Keratinocyte (primary cell): ENCODE measurements around the gene RBM6. TPM values are rescaled to one million over a fixed set of nuclear protein-coding genes. Genes with fewer than 3 reads are reported as not detected.

ENCODE experiments used
- DNase-seq: peaks from one replicate; pipeline ENCODE4 v3.0.0-alpha.2; 2011; ENCODE audit warnings: low read depth, missing footprints, low spot score
- FAIRE-seq: peaks from 2 replicates; lab custom pipeline; 2011; peaks lifted over from hg19 to GRCh38; lab: Jason Lieb, UNC
- H2AFZ ChIP-seq: 2 replicates; pipeline ENCODE4 v1.6.0; 2012; ENCODE audit warnings: low read length, control low read depth, inconsistent platforms; ENCODE audit not compliant: control insufficient read depth
- H3K27ac ChIP-seq: 2 replicates; pipeline ENCODE4 v1.5.1; 2011; ENCODE audit warnings: low read length; ENCODE audit not compliant: control insufficient read depth, insufficient read depth
- H3K27me3 ChIP-seq: 3 replicates; pipeline ENCODE4 v1.6.0; 2011; ENCODE audit warnings: low read length; ENCODE audit not compliant: control insufficient read depth, insufficient read depth; ENCODE audit errors: extremely low read depth
- H3K36me3 ChIP-seq, 2 experiments: 2 replicates in 1 of 2; 3 replicates in 1 of 2; pipeline ENCODE4 v1.5.1; 2011; ENCODE audit warnings: low read length in 2 of 2, mild to moderate bottlenecking in 1 of 2; ENCODE audit not compliant: control insufficient read depth in 2 of 2, insufficient read depth in 2 of 2; ENCODE audit errors: extremely low read depth in 1 of 2
- H3K4me1 ChIP-seq: 3 replicates; pipeline ENCODE4 v1.5.1; 2011; ENCODE audit warnings: low read length; ENCODE audit not compliant: control insufficient read depth, insufficient read depth; ENCODE audit errors: extremely low read depth
- H3K4me2 ChIP-seq: 3 replicates; pipeline ENCODE4 v1.6.0; 2011; ENCODE audit warnings: low read depth, low read length; ENCODE audit not compliant: control insufficient read depth, insufficient read depth; ENCODE audit errors: extremely low read depth
- H3K4me3 ChIP-seq, 3 experiments: fragments of 200-600 bp in 1 of 3; sonication (generic) in 1 of 3; 2 replicates in 2 of 3; 3 replicates in 1 of 3; pipeline ENCODE4 v1.5.1; 2011 to 2016; ENCODE audit warnings: low read length in 3 of 3, mild to moderate bottlenecking in 3 of 3, control low read depth in 2 of 3, inconsistent platforms in 1 of 3, low read depth in 1 of 3, mixed read lengths in 1 of 3, mixed run types in 1 of 3, moderate library complexity in 1 of 3; ENCODE audit not compliant: control insufficient read depth in 2 of 3, insufficient read depth in 2 of 3; ENCODE audit errors: extremely low read depth in 1 of 3
- H3K79me2 ChIP-seq: 2 replicates; pipeline ENCODE4 v1.6.0; 2012; ENCODE audit warnings: low read length; ENCODE audit not compliant: control insufficient read depth, insufficient read depth
- H3K9ac ChIP-seq: 3 replicates; pipeline ENCODE4 v1.6.0; 2011; ENCODE audit warnings: low read length; ENCODE audit not compliant: control insufficient read depth, insufficient read depth; ENCODE audit errors: extremely low read depth
- H3K9me1 ChIP-seq: 3 replicates; pipeline ENCODE4 v1.6.0; 2011; ENCODE audit warnings: low read length; ENCODE audit not compliant: control insufficient read depth, insufficient read depth; ENCODE audit errors: extremely low read depth
- H3K9me3 ChIP-seq: 2 replicates; pipeline ENCODE4 v1.5.1; 2012; ENCODE audit warnings: low read depth, low read length; ENCODE audit not compliant: control insufficient read depth
- H4K20me1 ChIP-seq: 3 replicates; pipeline ENCODE4 v1.6.0; 2011; ENCODE audit warnings: low read length; ENCODE audit not compliant: control insufficient read depth, insufficient read depth; ENCODE audit errors: extremely low read depth
- CTCF ChIP-seq, 3 experiments: IDR thresholded peaks in 1 of 3; conservative IDR thresholded peaks in 1 of 3; optimal IDR thresholded peaks in 1 of 3; 2 replicates in 2 of 3; 3 replicates in 1 of 3; pipeline versions ENCODE3 to v1.5.1; 2011; ENCODE audit warnings: low read length in 3 of 3, mild to moderate bottlenecking in 3 of 3, moderate library complexity in 2 of 3, control low read depth in 1 of 3, inconsistent platforms in 1 of 3; ENCODE audit not compliant: insufficient read depth in 2 of 3; ENCODE audit errors: extremely low read depth in 1 of 3
- EZH2 ChIP-seq: IDR thresholded peaks from one replicate; pipeline ENCODE4 v1.6.1; 2012; ENCODE audit warnings: inconsistent platforms, mild to moderate bottlenecking, low read length, moderate library complexity
- dilution Hi-C: fragments of 300-500 bp; cut with MboI; formaldehyde crosslinking; loops from one replicate; pipeline ENCODE4 v1.7.0; 2020; ENCODE audit warnings: low sequenced_read_pairs; ENCODE audit not compliant: extremely low pct_ligation_motif_present
- polyA plus RNA-seq, 5 experiments: library from polyadenylated mRNA; depleted of rRNA in 3 of 5; stranded (reverse) in 3 of 5; stranded (forward) in 1 of 5; unstranded in 1 of 5; fragments of >200 nt; gene quantifications; 1 replicate in 1 of 5; 2 replicates in 3 of 5; 3 replicates in 1 of 5; pipeline versions ENCODE4 v1.2.1 to v1.2.3, GENCODE V29; 2011 to 2012; ENCODE audit warnings: missing spikeins in 2 of 5, low read depth in 1 of 5, low replicate concordance in 1 of 5

RBM6 gene
- polyA plus RNA-seq, 1 donor (not counting 4 experiments of a cell fraction or from before 2014, with no cell fraction given) = 43.2 TPM

GRCh38 chr3:49984394-49984793 lies 44.4 kb downstream of the RBM6 start:
- Histone ChIP-seq H3K79me2 (peaks cover 3% of the 10 kb centered on the region), H3K4me1 (no peaks in the 10 kb centered on the region), H3K4me2 (no peak overlapping the region), H3K27ac (no peak overlapping the region), H3K9ac (no peak overlapping the region), H2AFZ (no peak overlapping the region), H3K9me1 (no peaks in the 10 kb centered on the region), H3K36me3 (peaks cover 0 to 2% of the 10 kb centered on the region in 2 experiments), H3K4me3 (no peak overlapping the region), H3K9me3 (no peaks in the 10 kb centered on the region), H4K20me1 (no peaks in the 10 kb centered on the region), H3K27me3 (no peaks in the 10 kb centered on the region)
- no peak for FAIRE-seq
- no peak for TF ChIP-seq EZH2
- DNase-seq = no peak
- dilution Hi-C loops = no loop called here

GRCh38 chr3:49992326-49992725 lies 52.4 kb downstream of the RBM6 start:
- H3K36me3 ChIP-seq = peaks cover 0 to 2% of the 10 kb centered on the region in 2 experiments
- FAIRE-seq = no peak

More at GRCh38 chr3:49992326-49992725, 52.4 kb downstream of the RBM6 start:
- no peaks in the 10 kb centered on the region for H3K9me1 ChIP-seq
- H3K9me3 ChIP-seq = no peaks in the 10 kb centered on the region
- no peak for DNase-seq
- H2AFZ ChIP-seq = no peak overlapping the region
- TF ChIP-seq EZH2 (no peak), CTCF (optimal IDR thresholded peaks at IDR 0.05 in 1 of 3, IDR thresholded peaks at IDR 0.05 in 1 of 3, conservative IDR thresholded peaks at IDR 0.05 in 1 of 3; ENCODE audit: extremely low read depth in 1 of 3, insufficient read depth in 2 of 3, low read length in 3 of 3) (no peak)
- no peak overlapping the region for H3K4me3 ChIP-seq
- no peak overlapping the region for H3K4me2 ChIP-seq
- H3K27ac ChIP-seq = no peak overlapping the region
- H3K9ac ChIP-seq = no peak overlapping the region
- H3K79me2 ChIP-seq = peaks cover 17% of the 10 kb centered on the region
- no peaks in the 10 kb centered on the region for H4K20me1 ChIP-seq
- dilution Hi-C loops = no loop called here
- no peaks in the 10 kb centered on the region for H3K4me1 ChIP-seq
- no peaks in the 10 kb centered on the region for H3K27me3 ChIP-seq
